NCI-H510A treated with DMSO at 0.1 percent for 48 hours (cell line): Measurements from ENCODE around the gene KCNK6.
A peak's percentile ranks its signal among the peaks of the same experiment; 100 is the strongest.

Experiments
- DNase-seq: peaks from one replicate; lab custom pipeline; 2025; lab: John Stamatoyannopoulos, UW

Gene KCNK6

GRCh38 chr19:38298821-38299680 is 20.6 kb upstream of the KCNK6 start:
- no peak for DNase-seq

GRCh38 chr19:38303517-38304351 is 15.9 kb upstream of the KCNK6 start, which contains the start of gene C19orf33:
Gene C19orf33 (plus strand): TSS chr19:38304251. CDS start chr19:38304262, 11 bp downstream.
- no peak for DNase-seq

GRCh38 chr19:38304352-38304865 is 15.2 kb upstream of the KCNK6 start:
- DNase-seq = no peak

- no peak for DNase-seq
Observed at GRCh38 chr19:38304866-38305429, 14.7 kb upstream of the KCNK6 start.

GRCh38 chr19:38306236-38306635 is 13.4 kb upstream of the KCNK6 start:
- DNase-seq = no peak

GRCh38 chr19:38307076-38307475 is 12.6 kb upstream of the KCNK6 start:
- no peak for DNase-seq

GRCh38 chr19:38307597-38307996 is 12.0 kb upstream of the KCNK6 start:
- DNase-seq = no peak

- DNase-seq = no peak
Observed at GRCh38 chr19:38308006-38308766, 11.5 kb upstream of the KCNK6 start.

- DNase-seq = no peak
Observed at GRCh38 chr19:38308926-38309614, 10.6 kb upstream of the KCNK6 start.

- DNase-seq = no peak
Observed at GRCh38 chr19:38309615-38310278, 9.9 kb upstream of the KCNK6 start.

GRCh38 chr19:38310279-38310670 is 9.4 kb upstream of the KCNK6 start:
- no peak for DNase-seq

GRCh38 chr19:38310986-38311385 is 8.7 kb upstream of the KCNK6 start:
- DNase-seq = no peak

- peak; percentile 96 for DNase-seq
Observed at GRCh38 chr19:38315657-38316476, 3.8 kb upstream of the KCNK6 start, which contains the start of gene YIF1B. Gene YIF1B (minus strand): TSS chr19:38315947. CDS start chr19:38315917, 30 bp downstream.

GRCh38 chr19:38316477-38317067 is 3.1 kb upstream of the KCNK6 start:
- DNase-seq = no peak

GRCh38 chr19:38317104-38317612 is 2.5 kb upstream of the KCNK6 start:
- no peak for DNase-seq

- no peak for DNase-seq
Observed at GRCh38 chr19:38318660-38319059, 985 bp upstream of the KCNK6 start.

GRCh38 chr19:38320969-38321339 is 1.3 kb downstream of the KCNK6 start:
- DNase-seq = no peak

- no peak for DNase-seq
Observed at GRCh38 chr19:38321646-38322196, 2.1 kb downstream of the KCNK6 start.

GRCh38 chr19:38323291-38323690 is 3.6 kb downstream of the KCNK6 start:
- no peak for DNase-seq
